GM12891 (cell line): ENCODE results near the gene CLDN19.

Source experiments
- PAX5 ChIP-seq: IDR thresholded peaks from 2 replicates; pipeline ENCODE4 v1.6.1; 2011; ENCODE audit warnings: low read length, moderate library complexity, mild to moderate bottlenecking; ENCODE audit not compliant: insufficient read depth, severe bottlenecking
- POLR2A ChIP-seq: IDR thresholded peaks from 2 replicates; pipeline ENCODE4 v1.6.1; 2011; ENCODE audit warnings: low read depth, low read length, control low read depth
- POLR2AphosphoS5 ChIP-seq: IDR thresholded peaks from 2 replicates; pipeline ENCODE4 v1.6.1; 2011; ENCODE audit warnings: low read depth, low read length, control low read depth
- POU2F2 ChIP-seq: IDR thresholded peaks from 2 replicates; pipeline ENCODE4 v1.6.1; 2011; ENCODE audit warnings: low read depth, mild to moderate bottlenecking, control low read depth, low read length, moderate library complexity
- SPI1 ChIP-seq: IDR thresholded peaks from 2 replicates; pipeline ENCODE4 v1.6.1; 2011; ENCODE audit warnings: low read depth, low read length, control low read depth
- TAF1 ChIP-seq: IDR thresholded peaks from 2 replicates; pipeline ENCODE4 v1.6.1; 2011; ENCODE audit warnings: low read depth, low read length, control low read depth

GRCh38 chr1:42731585-42731984, 8.5 kb downstream of the CLDN19 start:
- TF ChIP-seq POLR2A, result no peak
- no peak for TF ChIP-seq TAF1
- no peak for TF ChIP-seq POLR2AphosphoS5
- TF ChIP-seq SPI1, result no peak
- TF ChIP-seq POU2F2, result no peak
- no peak for TF ChIP-seq PAX5
